Measurements from ENCODE around the gene DEPDC4. TPM values are rescaled to one million over a fixed set of nuclear protein-coding genes. Genes with fewer than 3 reads are reported as not detected.

Gene DEPDC4
- 0.85 to 1.8 TPM (median 1.5 TPM) in 5 replicates for total RNA-seq (2022; extraction: Qiagen RNA extraction)

DNA sequence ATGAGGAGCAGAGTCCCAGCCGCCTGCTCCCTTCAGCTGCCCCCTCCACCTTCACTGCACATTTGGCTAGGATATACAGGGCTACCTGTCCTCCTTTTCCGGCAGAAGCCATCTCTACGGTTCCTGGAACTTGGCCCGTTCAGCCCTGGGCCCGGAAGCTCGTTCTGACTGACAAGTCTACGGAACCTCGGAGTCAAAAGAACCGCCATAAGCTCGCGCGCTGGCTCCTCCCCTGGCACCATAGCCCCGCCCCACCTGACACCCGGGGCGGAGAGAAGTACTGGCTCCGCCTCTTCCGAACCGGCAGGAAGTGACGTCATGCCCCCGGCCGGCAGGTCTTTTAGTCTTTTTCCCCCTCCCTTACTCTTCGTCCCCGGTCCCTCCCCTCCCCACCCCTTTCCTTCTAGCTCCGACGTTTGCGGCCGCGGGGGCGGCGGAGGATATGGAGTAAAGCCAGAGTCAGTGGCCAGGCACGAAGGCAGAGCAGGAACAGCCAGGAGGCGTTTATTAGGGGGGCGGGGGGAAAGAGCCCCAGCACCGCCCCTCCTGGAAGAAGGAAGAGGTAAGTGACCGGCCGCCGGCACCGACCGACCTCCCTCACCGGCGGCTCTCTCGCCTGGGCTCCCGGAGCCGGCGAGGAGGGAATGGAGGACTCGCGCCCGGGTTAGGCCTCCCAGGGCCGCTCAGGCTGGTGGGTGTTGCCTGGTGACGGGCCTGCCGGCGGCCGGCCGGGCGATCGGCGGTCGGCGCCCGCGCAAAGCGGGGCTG, at the start of gene DEPDC4, which contains the start of gene SCYL2:
TSS of gene DEPDC4 (minus strand) at position 245 of the 768 bp plus-strand sequence. CDS start at position 242, 3 bp downstream.
TSS of gene SCYL2 (plus strand) at position 343 of the 768 bp plus-strand sequence. CDS start 15,794 bp downstream, outside the sequence.

DNA sequence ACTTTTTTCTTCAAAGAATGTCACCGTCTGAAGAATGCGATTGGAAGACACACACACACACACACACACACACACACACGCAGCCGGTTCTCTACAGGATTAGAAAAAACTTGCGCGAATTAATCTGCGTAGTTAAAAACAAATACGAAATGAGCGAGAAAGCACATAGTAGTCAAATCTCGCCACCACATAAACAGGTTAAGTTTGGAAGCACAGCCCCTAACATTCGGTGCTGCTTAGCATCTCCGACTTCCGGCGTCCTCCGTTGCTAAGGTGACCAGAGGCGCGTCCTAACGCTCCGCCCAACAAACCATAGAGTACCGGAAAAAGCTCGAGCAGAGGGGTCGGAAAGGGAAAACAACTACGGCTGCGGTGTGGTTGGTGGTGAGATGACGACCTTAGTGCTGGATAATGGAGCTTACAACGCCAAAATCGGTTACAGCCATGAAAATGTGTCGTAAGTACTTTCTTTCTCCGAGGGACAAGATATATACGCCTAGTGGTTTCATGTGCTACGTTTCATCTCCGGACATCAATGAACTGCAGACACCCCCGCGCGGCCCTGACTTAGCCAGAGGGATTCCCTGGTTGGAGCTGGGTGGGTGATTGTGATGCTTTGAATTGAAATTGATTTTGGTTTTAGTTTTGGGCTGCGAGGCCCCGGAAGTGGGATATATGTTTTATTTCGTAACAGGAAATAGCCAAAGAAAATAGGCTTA, 66.3 kb downstream of the DEPDC4 start, which contains the start of gene ACTR6:
TSS of gene ACTR6 (plus strand) at position 353 of the 719 bp plus-strand sequence. CDS start at position 390, 37 bp downstream.

Other genes with a start within 250 kb of the DEPDC4 start
- gene BLTP3B, start 124.2 kb downstream of the DEPDC4 start, total RNA-seq (2022; extraction: Qiagen RNA extraction): 10.3 to 12.6 TPM (median 12.3 TPM) in 5 replicates
- 17.4 to 27.9 TPM (median 21.8 TPM) in 5 replicates for gene ACTR6, start 66.3 kb downstream of the DEPDC4 start, total RNA-seq (2022; extraction: Qiagen RNA extraction)
- gene SCYL2, start 98 bp upstream of the DEPDC4 start, total RNA-seq (2022; extraction: Qiagen RNA extraction): 15.9 to 21.3 TPM (median 20.2 TPM) in 5 replicates
- gene SLC17A8, start 90.0 kb upstream of the DEPDC4 start, total RNA-seq (2022; extraction: Qiagen RNA extraction): 0.03 TPM in 1 of 5 replicates, not detected in the others
- gene NR1H4, start 206.8 kb upstream of the DEPDC4 start, total RNA-seq (2022; extraction: Qiagen RNA extraction): 0.07 to 0.48 TPM (median 0.20 TPM) in 3 of 5 replicates, not detected in the others

All from A549 treated with Mapracorat at 1 μM for 4 hours (cell line).